HG02870 (cell line): Measurements from ENCODE around the gene GTF3C5.
"Not testable (repeated sequence)": the region's sequence is repeated elsewhere in the genome, so short reads cannot be mapped to it uniquely, and the experiment has no call there.

Source experiments
- ATAC-seq: cut with Tn5 transposase; IDR thresholded peaks from one replicate; pipeline ENCODE4 v1.9.1; 2021; ENCODE audit warnings: mild to moderate bottlenecking, moderate library complexity; ENCODE audit not compliant: unreplicated experiment

Gene GTF3C5, protein sequence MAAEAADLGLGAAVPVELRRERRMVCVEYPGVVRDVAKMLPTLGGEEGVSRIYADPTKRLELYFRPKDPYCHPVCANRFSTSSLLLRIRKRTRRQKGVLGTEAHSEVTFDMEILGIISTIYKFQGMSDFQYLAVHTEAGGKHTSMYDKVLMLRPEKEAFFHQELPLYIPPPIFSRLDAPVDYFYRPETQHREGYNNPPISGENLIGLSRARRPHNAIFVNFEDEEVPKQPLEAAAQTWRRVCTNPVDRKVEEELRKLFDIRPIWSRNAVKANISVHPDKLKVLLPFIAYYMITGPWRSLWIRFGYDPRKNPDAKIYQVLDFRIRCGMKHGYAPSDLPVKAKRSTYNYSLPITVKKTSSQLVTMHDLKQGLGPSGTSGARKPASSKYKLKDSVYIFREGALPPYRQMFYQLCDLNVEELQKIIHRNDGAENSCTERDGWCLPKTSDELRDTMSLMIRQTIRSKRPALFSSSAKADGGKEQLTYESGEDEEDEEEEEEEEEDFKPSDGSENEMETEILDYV

DNA sequence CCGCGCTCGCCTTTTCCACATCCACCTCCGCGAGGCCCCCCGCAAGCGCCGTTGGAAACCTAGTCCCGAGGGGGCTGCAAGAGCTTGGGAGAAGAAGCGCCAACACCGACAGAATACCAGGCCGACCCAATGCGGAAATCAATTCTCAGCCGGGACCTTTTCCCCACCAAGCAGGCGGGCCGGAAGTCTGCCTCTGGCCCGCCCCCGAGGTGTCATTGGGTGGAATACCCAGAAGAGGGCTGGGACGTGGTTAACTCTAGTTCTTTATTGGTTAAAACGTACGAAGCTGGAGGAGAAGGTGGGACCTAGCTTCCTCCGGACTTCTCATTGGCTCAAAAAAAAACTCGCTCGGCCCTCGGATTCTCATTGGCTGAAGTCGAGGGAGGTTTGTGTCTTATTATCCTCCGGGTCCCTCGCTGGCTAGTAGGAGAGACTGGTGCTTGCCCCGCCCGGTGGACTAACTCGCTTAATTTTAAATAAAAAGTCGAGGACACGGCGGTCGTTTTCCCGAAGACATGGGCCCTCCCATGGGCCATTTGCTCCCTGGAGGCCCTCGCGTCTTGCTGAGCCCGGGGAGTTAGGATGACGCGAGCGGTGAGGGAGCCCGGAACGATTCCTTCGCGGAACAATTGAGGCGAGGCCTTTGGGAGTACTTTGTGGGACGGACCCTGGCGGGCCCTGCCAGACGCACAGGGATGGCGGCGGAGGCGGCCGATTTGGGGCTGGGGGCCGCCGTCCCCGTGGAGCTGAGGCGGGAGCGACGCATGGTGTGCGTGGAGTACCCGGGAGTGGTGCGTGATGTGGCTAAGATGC lies at the start of gene GTF3C5:
Gene GTF3C5 (plus strand): TSS at position 681 of the 813 bp plus-strand sequence. CDS start 15 bp downstream, at position 696.
- peak; percentile 96 for ATAC-seq

DNA sequence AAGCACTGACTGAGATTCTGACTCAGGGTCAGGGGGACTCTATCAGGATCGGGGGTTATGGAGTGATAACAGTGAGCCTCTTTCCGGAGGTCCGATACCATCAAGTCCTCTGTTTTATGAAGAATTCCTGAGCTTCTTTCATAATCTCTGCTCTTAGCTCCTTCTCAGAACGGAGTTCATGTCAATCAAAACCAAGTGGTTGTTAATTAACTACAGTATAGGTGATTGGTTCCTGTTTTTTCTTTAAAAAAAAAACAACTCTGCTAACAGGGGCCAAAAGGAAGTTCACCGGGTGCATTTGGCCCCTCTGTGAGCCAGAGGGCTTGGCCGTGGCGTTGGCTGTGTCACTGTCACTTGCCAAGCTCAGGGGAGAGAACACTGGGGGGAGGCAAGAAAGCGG lies 48.3 kb upstream of the GTF3C5 start:
- ATAC-seq, result no peak

DNA sequence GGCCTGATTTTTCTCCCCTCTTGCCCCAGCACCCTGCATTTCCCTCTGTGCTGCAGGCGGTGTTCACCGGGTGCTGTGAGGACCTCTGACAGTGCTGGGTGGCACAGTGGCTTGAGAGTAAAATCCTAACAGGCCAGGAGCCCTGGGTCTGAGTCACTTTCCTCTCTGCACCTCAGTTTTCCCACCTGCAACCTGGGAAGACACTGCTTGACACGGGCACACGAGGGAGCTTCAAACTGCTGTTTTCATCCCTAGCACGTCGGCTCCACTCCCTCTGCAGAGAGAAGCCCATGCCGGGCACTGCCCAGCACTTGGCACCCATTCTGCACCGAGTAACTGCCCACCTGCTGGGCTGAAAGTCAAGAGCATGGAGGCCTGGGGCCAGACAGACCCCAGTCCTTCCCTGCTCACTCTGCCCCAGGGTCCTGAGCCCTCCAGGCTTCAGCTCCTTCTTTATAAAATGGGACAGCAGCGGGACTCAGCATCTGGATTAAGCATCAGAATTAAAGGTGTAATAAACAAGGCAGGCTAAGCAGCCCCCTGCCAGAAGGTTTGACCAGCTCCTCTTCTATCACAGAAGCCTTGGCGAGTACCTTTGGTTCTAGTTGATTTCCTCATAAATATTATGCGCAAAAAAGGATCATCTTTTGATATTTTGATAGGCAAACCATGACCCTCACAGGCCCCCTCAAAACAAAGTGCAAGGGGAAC lies 47.2 kb upstream of the GTF3C5 start:
- ATAC-seq, result no peak

DNA sequence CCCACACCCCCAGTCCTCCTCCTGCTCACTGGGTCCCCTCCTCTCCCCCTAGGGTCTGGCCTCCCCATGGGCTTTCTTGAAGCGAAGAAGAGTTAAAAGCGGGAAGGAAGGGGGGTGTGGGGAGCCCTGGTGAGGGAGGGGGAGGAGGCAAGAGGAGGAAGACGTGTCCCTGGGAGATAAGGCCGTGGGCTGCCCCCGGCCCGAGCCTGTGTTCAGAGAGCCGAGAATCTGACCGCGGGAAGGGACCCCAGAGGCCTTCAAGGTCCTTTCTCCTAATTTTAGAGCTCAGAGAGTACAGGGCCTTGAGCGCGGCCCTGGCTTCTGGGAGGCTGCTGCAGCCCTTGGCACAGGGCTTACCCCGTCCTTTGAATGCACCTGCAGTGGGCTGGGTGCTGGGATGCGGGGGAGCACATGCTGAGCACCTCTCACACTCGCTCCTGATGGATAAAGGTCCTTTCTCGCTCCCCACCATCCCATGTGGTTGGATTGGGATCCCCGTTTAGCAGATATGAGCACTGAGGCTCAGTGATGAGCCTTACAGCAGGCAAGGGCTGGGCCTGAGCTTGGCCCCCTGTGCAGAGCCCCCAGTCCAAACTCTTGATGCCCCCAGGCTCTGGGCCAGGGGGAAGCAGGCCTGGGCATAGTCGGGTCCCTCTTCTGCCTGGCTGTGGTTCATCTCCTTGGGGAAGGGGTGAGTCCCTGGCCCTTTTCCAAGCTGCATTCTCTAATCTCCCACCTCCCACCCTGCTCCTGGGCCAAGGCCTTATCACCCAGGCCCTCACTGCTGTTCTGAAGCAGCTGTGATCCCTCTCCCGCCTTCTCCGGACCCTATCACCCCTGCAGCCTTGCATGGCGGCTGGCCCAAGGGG lies 46.4 kb upstream of the GTF3C5 start:
- no peak for ATAC-seq

DNA sequence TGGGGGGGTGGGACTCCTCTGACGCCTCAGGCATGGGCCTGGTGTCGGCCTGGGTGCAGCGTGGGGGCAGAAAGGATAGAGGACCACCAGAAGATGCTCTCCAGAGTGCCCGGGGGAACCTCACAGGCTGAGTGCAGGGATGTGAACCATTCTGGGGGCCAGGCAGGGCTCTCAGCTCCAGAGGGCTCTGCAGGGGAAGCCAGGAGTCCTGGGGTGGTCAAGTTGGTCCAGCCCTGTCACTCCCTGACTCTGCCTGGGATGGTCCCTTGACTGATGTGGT lies 45.8 kb upstream of the GTF3C5 start:
- no peak for ATAC-seq

DNA sequence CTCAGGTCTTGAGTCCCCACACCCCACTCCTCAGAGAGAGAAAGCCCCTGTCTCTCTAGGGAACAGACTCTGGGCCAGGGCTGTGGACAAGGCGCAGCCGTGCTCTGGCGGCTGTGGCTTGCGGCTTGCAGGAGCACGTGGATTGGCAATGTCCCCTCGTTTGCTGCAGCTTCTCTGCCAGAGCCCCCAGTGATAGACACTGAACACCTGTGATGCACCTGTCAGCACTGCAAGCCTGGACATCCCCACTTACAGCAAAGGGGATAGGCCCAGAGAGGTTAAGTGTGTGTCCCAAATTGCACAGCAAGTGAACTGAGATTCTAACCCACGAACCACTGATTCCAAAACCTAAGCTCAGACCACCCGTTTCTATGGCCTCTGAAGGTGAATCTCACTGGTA lies 45.3 kb upstream of the GTF3C5 start:
- no peak for ATAC-seq

DNA sequence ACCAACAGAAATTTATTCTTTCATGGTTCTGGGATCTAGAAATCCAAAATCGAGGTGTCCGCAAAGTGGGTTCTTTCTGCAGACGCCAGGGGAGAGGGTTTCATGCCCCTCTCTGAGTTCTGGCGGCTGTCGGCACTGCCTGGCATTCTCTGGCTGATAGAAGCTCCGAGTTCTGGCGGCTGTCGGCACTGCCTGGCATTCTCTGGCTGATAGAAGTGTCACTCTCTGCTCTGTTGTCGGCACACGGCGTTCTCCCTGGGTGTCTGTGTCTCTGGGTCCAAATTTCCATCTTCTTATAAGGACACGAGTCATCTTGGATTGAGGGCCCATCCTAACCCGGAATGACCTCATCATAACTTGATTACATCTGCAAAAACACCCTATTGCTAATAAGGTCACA lies 44.7 kb upstream of the GTF3C5 start:
- ATAC-seq, result no peak

DNA sequence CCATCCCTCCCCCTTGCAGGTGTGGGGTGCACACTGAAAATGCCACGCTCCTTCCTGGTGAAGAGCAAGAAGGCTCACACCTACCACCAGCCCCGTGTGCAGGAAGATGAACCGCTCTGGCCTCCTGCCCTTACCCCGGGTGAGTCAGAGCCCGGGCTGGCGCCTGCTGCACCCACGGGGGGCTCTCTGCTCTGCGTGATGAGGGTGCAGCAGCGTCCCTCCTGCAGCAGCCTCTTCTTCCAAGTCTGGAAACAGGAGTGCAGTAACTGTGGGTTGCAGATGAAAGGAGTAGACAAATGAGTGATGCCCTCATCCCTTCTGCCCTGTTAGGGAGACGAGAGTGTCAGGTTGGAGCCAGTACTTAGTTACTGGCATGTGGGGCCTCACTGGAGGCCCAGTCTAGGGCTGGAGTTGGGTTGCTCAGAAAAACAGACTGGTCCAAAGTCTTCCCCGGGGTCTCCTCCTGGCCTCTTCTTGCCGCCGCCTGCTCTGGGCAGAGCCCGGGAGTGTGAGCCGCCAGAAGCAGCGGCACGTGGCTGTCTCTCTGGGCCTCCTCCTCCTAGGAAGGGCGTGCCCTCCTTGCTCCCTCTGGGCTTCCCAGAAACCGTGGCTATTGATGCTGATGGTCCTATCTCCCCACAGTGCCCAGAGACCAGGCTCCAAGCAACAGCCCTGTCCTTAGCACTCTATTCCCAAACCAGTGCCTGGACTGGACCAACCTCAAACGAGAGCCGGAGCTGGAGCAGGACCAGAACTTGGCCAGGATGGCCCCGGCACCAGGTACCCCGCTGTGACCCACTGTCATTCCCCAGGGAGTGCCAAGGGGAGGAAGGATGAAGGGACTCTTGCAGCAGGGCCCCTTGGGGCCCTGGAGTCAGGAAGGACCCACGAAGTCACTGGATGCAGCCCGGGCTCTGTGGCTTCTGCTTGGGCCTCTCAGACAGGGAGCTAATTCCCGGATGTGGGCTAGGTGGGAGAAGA lies 43.9 kb upstream of the GTF3C5 start:
- no peak for ATAC-seq

DNA sequence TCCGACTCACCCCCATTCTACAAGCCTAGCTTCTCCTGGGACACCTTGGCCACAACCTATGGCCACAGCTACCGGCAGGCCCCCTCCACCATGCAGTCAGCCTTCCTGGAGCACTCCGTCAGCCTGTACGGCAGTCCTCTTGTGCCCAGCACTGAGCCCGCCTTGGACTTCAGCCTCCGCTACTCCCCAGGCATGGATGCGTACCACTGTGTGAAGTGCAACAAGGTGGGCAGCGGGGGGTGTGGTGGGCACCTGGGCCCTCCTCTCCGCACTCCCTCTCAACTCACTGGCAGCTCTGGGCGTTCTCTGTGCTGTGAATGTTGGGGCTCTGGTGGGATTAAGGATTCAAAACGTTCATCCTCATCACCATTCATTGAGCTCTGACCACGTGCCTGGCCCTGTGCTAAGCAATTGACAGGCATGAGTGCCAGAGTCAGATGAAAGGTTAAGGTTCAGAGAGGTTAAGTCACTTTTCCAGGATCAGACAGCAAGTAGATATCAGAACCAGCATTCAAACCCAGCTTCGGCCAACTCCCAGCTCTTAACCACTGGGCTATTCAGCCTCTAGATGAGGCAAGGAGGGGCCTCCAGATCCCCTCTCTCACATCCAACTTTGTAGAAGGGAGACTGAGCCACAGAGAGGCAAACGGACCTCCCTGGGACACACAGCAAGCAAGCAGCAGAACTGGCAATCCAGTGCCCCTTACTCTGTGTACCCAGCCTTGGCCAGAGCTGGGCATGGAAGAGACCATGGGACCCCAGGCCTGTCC lies 42.4 kb upstream of the GTF3C5 start:
- ATAC-seq, result no peak

DNA sequence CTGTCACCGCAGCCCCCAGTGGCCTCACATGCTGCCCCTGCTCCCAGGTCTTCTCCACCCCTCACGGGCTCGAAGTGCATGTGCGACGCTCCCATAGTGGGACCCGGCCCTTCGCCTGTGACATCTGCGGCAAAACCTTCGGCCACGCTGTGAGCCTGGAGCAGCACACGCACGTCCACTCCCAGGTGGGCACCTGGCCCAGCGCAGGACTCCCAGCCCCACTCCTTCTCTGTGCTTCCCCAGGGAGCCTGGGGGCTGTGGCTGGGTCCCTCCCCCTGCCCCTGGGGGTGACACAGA lies 41.8 kb upstream of the GTF3C5 start:
- no peak for ATAC-seq

DNA sequence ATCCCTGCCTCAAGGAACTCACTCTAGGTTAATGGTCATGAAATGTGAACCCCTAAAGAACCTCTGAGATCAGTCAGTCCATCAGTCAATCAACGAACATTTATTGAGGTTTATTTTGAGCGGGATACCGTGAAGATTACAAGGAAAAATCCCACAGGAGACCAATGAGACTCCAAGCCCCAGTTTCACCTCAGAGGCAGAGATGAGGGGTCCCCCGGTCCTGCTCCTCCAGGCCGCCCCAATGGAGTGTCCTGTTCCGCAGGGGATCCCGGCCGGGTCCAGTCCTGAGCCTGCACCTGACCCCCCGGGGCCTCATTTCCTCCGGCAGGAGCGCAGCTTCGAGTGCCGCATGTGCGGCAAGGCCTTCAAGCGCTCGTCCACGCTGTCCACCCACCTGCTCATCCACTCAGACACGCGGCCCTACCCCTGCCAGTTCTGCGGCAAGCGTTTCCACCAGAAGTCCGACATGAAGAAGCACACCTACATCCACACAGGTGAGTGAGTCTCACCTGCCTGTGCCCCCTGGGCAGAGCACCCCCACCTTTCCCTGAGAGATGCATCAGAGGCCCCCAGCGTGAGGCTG lies 41.3 kb upstream of the GTF3C5 start:
- ATAC-seq, result no peak

DNA sequence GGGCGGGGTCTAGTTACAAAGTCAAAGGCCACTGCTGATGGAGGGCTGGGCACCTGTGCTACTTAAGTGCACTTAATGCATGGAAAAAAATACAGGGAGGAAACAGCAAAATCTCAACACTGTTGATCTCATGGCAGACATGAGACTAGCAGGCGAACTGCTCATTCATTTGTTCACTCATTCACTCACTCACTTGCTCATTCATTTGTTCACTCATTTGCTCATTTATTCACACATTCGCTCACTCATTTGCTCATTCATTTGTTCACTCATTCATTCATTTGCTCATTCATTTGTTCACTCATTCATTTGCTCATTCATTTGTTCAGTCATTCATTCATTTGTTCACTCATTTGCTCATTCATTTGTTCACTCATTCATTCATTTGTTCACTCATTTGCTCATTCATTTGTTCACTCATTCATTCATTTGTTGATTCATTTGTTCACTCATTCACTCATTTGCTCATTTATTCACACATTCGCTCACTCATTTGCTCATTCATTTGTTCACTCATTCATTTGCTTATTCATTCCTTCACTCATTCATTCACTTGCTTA lies 40.7 kb upstream of the GTF3C5 start:
- ATAC-seq, result not testable (repeated sequence)

DNA sequence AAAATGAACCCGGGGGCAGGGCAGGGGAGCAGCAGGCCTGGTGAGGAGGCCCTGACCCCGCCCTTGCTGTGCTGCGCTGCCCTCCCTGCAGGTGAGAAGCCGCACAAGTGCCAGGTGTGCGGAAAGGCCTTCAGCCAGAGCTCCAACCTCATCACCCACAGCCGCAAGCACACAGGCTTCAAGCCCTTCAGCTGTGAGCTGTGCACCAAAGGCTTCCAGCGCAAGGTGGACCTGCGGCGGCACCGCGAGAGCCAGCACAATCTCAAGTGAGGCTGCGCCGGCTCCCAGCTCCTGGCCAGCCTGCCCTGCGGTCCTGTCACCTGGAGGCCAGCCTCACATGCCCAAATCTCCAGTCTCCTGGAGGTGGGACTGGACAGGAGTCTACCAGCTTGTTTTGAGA lies 40.0 kb upstream of the GTF3C5 start:
- no peak for ATAC-seq

DNA sequence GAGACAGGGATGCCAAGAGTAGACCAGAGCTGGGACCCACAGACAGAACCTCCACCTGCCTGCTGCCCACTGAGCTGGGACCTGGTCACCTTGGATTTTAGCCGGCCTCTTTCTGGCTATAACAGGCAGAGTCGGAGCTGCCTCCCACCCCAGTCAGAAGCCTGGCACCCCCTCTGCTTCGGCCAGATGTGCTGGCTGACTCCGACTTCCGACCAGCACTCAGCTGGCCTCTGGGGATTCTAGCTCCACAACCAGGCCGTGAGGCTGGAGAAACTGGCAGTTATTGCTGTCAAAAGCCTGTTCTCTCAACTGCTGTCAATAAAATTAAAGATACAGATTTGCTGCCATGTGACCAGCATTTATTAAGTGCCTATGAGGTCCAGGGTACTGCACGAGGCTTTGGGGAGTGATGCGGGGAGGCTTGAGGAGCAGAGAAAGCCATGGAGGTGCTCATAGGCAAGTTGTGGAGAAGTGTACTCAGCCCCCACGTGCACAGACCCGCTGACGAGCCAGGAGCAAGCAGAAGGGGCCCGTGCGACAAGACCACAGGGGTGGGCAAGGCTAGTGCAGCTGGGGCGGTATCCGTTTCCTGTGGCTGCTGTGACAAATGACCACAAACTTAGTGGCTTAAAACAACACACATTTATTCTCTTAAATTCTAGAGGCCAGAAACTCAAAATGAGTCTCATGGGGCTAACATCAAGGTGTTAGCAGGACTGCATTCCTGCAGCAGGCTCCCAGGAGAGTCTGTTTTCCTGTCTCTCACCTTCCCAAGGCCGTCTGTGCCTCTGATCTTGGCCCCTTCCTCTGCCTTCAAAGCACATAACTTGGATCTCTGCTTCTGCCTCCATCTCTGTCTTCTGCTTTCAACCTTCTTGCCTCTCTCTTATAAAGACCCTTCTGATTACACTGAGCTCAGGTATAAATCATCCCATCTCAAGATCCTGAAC lies 39.2 kb upstream of the GTF3C5 start:
- ATAC-seq, result no peak

DNA sequence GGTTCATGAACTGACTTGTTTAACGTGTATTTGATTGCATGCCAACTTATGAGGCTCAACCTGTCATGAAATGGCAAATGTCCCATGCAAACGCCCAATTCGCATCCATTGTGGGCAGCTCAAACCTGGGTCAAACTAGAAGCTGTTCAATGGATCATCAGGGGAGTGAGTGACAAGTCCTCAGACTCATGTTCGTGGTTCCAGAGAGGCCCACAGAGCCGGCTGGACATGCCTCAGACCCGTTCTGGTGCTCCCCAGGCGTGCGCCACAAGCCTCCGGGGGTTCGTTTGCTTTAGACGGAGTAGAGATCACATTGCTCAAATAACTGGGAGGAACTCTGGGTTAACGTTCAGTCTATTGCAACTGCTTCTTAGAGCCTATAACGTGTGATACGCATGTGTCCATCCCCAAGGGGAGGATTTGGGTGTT lies 37.3 kb upstream of the GTF3C5 start:
- ATAC-seq, result no peak

DNA sequence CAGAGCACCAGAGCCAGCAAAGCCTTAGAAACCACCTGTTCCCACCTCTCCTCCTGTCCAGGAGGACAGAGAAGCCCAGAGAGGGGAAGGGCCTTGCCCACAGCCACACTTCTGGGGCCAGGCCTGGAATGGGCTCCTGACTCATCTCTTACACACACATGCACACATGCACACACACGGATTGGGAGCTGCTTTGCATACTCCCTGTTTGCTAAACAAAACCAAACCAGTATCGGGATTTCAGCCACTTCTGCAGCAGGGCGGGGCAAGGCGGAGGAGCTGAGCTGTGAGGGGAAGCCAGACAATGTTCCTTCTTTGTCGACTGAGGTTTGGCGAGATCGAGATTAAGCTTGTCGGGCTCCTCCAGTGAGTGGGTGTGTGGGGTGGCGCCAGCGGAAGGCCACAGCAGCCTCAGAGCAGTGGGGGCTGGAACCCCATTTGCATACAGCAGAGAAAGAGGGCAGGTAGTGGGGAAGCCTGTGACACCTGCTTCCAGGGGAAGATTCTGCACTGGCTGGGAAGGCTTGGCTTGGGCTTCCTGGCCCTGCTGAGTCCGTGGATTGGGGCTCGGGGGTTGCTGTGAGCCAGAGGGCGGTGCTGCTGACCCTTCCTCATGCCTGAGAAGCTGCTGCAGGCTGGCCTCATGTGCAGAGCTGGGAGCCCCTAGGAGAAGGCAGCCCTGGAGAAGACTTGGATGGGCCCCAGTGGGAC lies 36.2 kb upstream of the GTF3C5 start:
- ATAC-seq, result peak; percentile 58

DNA sequence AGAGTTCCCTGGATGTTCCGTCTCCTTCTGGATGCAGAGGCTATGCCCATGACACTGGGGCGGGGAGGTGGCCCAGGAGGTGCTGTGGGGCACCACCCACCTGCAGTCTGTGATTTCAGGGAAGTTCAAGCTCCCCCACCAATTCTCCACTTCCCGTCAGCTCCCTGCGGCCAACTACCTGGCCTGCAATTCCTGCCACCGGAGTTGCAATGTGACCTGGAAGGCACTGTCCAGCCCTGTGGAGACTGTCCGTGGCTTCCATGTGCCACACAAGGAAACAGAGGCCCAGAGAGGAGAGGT lies 35.7 kb upstream of the GTF3C5 start:
- no peak for ATAC-seq
